Trophoblast cell (in vitro differentiated cells and primary cell): ENCODE data around the gene ZNF407.

Source experiments
- DNase-seq, 2 donors: peaks; one replicate each; pipeline ENCODE4 v3.0.0-alpha.2; 2016
- H2AFZ ChIP-seq: 2 replicates; pipeline ENCODE4 v1.6.1; 2013; ENCODE audit warnings: low read length, moderate library complexity, mild to moderate bottlenecking; ENCODE audit not compliant: insufficient read depth, poor library complexity
- H2AK5ac ChIP-seq: 2 replicates; pipeline ENCODE4 v1.6.1; 2013; ENCODE audit warnings: mild to moderate bottlenecking, low read length
- H2BK120ac ChIP-seq: 2 replicates; pipeline ENCODE4 v1.6.1; 2013; ENCODE audit warnings: low read length, mild to moderate bottlenecking, moderate library complexity; ENCODE audit not compliant: insufficient read depth, poor library complexity
- H2BK12ac ChIP-seq: 2 replicates; pipeline ENCODE4 v1.6.1; 2013; ENCODE audit warnings: mild to moderate bottlenecking, low read length, moderate library complexity
- H2BK5ac ChIP-seq: 2 replicates; pipeline ENCODE4 v1.6.1; 2013; ENCODE audit warnings: low read length, low read depth, moderate library complexity, mild to moderate bottlenecking; ENCODE audit not compliant: poor library complexity
- H3K14ac ChIP-seq: 2 replicates; pipeline ENCODE4 v1.6.1; 2013; ENCODE audit warnings: mild to moderate bottlenecking, low read length
- H3K18ac ChIP-seq: 2 replicates; pipeline ENCODE4 v1.6.1; 2013; ENCODE audit warnings: mild to moderate bottlenecking, low read length
- H3K23ac ChIP-seq: 2 replicates; pipeline ENCODE4 v1.6.1; 2013; ENCODE audit warnings: low read length
- H3K27ac ChIP-seq: 2 replicates; pipeline ENCODE4 v1.5.1; 2013; ENCODE audit warnings: low read depth, mild to moderate bottlenecking, inconsistent platforms, low read length, moderate library complexity
- H3K27me3 ChIP-seq: 2 replicates; pipeline ENCODE4 v1.6.1; 2013; ENCODE audit warnings: inconsistent platforms, mild to moderate bottlenecking, low read length, moderate library complexity; ENCODE audit not compliant: insufficient read depth
- H3K36me3 ChIP-seq, 2 experiments: 1 replicate in 1 of 2; 2 replicates in 1 of 2; pipeline ENCODE4 v1.6.1; 2013; ENCODE audit warnings: low read length in 2 of 2, mild to moderate bottlenecking in 2 of 2, moderate library complexity in 1 of 2; ENCODE audit not compliant: insufficient read depth in 2 of 2, control insufficient read depth in 1 of 2
- H3K4ac ChIP-seq: 2 replicates; pipeline ENCODE4 v1.6.1; 2013; ENCODE audit warnings: low read depth, mild to moderate bottlenecking, low read length, moderate library complexity
- H3K4me1 ChIP-seq, 2 experiments: 1 replicate in 1 of 2; 2 replicates in 1 of 2; pipeline ENCODE4 v1.6.1; 2013; ENCODE audit warnings: low read length in 2 of 2, mild to moderate bottlenecking in 2 of 2, moderate library complexity in 1 of 2; ENCODE audit not compliant: insufficient read depth in 2 of 2, control insufficient read depth in 1 of 2
- H3K4me2 ChIP-seq: 2 replicates; pipeline ENCODE4 v1.6.1; 2013; ENCODE audit warnings: inconsistent platforms, mild to moderate bottlenecking, low read length, moderate library complexity
- H3K4me3 ChIP-seq: 2 replicates; pipeline ENCODE4 v1.5.1; 2013; ENCODE audit warnings: mild to moderate bottlenecking, low read depth, low read length, inconsistent platforms
- H3K79me1 ChIP-seq: one replicate; pipeline ENCODE4 v1.6.1; 2013; ENCODE audit warnings: low read length
- H3K79me2 ChIP-seq: 2 replicates; pipeline ENCODE4 v1.6.1; 2013; ENCODE audit warnings: low read length, mild to moderate bottlenecking; ENCODE audit not compliant: control insufficient read depth, insufficient read depth, poor library complexity
- H3K9ac ChIP-seq: 2 replicates; pipeline ENCODE4 v1.6.1; 2013; ENCODE audit warnings: mild to moderate bottlenecking, low read length
- H3K9me3 ChIP-seq: 2 replicates; pipeline ENCODE4 v1.6.1; 2013; ENCODE audit warnings: low read depth, mild to moderate bottlenecking, control low read depth, inconsistent platforms, low read length; ENCODE audit not compliant: insufficient read depth
- H4K12ac ChIP-seq: 2 replicates; pipeline ENCODE4 v1.6.1; 2013; ENCODE audit warnings: low read depth, mild to moderate bottlenecking, low read length, moderate library complexity
- H4K8ac ChIP-seq: 2 replicates; pipeline ENCODE4 v1.6.1; 2013; ENCODE audit warnings: low read depth, mild to moderate bottlenecking, low read length, moderate library complexity
- H4K91ac ChIP-seq: one replicate; pipeline ENCODE4 v1.6.1; 2013; ENCODE audit warnings: low read depth, mild to moderate bottlenecking, low read length, moderate library complexity
- WGBS: extraction: QIAGEN DNeasy Blood & Tissue Kit; methylation state at CpG from one replicate; pipeline ENCODE4 v1.1.7; 2013; ENCODE audit warnings: missing lambda C conversion rate; ENCODE audit not compliant: insufficient read length, insufficient coverage; ENCODE audit errors: extremely low coverage; 5-methylcytosine and 5-hydroxymethylcytosine counted together

ZNF407 gene

GRCh38 chr18:74579496-74580065 is 18.1 kb upstream of the ZNF407 start:
- H3K18ac ChIP-seq = no peak overlapping the region
- DNase-seq = no peak
- no peak overlapping the region for H2AFZ ChIP-seq
- no peak overlapping the region for H3K9ac ChIP-seq
- no peak overlapping the region for H2BK5ac ChIP-seq
- no CpG with 5 or more reads among the region's 8 CpGs for WGBS
- no peak overlapping the region for H2AK5ac ChIP-seq
- peaks cover 8% of the 10 kb centered on the region in 2 experiments for H3K4me1 ChIP-seq
- no peak overlapping the region for H3K14ac ChIP-seq
- H4K91ac ChIP-seq = no peak overlapping the region
- H3K36me3 ChIP-seq = no peaks in the 10 kb centered on the region
- no peaks in the 10 kb centered on the region for H3K9me3 ChIP-seq
- H2BK120ac ChIP-seq = no peak overlapping the region
- no peak overlapping the region for H4K12ac ChIP-seq
- no peak overlapping the region for H3K4me3 ChIP-seq
- no peak overlapping the region for H3K4ac ChIP-seq
- H3K79me2 ChIP-seq = no peaks in the 10 kb centered on the region
- no peak overlapping the region for H4K8ac ChIP-seq
- H3K79me1 ChIP-seq = no peaks in the 10 kb centered on the region
- no peak overlapping the region for H3K4me2 ChIP-seq
- H3K27me3 ChIP-seq = no peaks in the 10 kb centered on the region
- H3K23ac ChIP-seq = no peak overlapping the region
- H2BK12ac ChIP-seq = no peak overlapping the region
- no peak overlapping the region for H3K27ac ChIP-seq

- H4K8ac ChIP-seq = no peak overlapping the region
- no peak overlapping the region for H3K23ac ChIP-seq
- H3K4me2 ChIP-seq = no peak overlapping the region
- H4K12ac ChIP-seq = no peak overlapping the region
- no peak overlapping the region for H3K4ac ChIP-seq
- no peak overlapping the region for H2BK120ac ChIP-seq
- no peak overlapping the region for H3K18ac ChIP-seq
- no peak overlapping the region for H2BK5ac ChIP-seq
- H3K27ac ChIP-seq = no peak overlapping the region
- H3K36me3 ChIP-seq = no peaks in the 10 kb centered on the region
- no peak overlapping the region for H3K4me3 ChIP-seq
- no peak for DNase-seq
- no peaks in the 10 kb centered on the region for H3K79me2 ChIP-seq
- peaks cover 8% of the 10 kb centered on the region in 2 experiments for H3K4me1 ChIP-seq
- H3K27me3 ChIP-seq = no peaks in the 10 kb centered on the region
- no peaks in the 10 kb centered on the region for H3K79me1 ChIP-seq
- H2AK5ac ChIP-seq = no peak overlapping the region
- WGBS = no CpG with 5 or more reads among the region's 6 CpGs
- no peak overlapping the region for H2AFZ ChIP-seq
- H4K91ac ChIP-seq = no peak overlapping the region
- H3K14ac ChIP-seq = no peak overlapping the region
- H3K9ac ChIP-seq = no peak overlapping the region
- H3K9me3 ChIP-seq = no peaks in the 10 kb centered on the region
- no peak overlapping the region for H2BK12ac ChIP-seq
Observed at GRCh38 chr18:74582642-74583041, 15.0 kb upstream of the ZNF407 start.

DNA sequence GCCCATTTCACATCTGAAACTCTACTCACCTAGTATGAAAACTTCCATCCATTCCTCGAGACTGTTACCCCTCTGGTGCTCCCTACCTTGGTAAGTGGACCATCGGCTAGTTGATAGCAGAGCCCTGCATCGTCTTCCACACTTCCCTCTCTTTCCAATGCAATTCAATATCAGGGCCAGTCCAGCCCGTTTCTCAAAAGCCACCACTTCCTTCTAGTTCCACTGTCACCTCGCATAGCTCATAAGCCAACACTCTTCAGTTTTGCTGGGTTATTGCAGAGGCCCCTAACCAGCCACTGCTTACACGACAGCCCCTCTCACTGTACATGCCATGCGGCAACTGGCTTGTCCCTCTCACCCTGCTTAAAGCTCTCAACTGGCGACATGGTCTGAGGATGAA is 10.2 kb upstream of the ZNF407 start:
- Histone ChIP-seq H3K27me3 (no peaks in the 10 kb centered on the region), H3K4me1 (no peaks in the 10 kb centered on the region), H3K36me3 (no peaks in the 10 kb centered on the region), H3K4me2 (no peak overlapping the region), H3K9me3 (no peaks in the 10 kb centered on the region), H3K79me2 (no peaks in the 10 kb centered on the region), H2BK12ac (no peak overlapping the region), H2AFZ (no peak overlapping the region), H2AK5ac (no peak overlapping the region), H3K4ac (no peak overlapping the region), H4K91ac (no peak overlapping the region), H4K12ac (no peak overlapping the region), H3K14ac (no peak overlapping the region), H3K27ac (no peak overlapping the region), H3K23ac (no peak overlapping the region), H2BK5ac (no peak overlapping the region), H3K9ac (no peak overlapping the region), H3K79me1 (no peaks in the 10 kb centered on the region), H2BK120ac (no peak overlapping the region), H3K4me3 (no peak overlapping the region), H4K8ac (no peak overlapping the region), H3K18ac (no peak overlapping the region)
- no peak for DNase-seq
- no CpG with 5 or more reads among the region's 8 CpGs for WGBS

DNA sequence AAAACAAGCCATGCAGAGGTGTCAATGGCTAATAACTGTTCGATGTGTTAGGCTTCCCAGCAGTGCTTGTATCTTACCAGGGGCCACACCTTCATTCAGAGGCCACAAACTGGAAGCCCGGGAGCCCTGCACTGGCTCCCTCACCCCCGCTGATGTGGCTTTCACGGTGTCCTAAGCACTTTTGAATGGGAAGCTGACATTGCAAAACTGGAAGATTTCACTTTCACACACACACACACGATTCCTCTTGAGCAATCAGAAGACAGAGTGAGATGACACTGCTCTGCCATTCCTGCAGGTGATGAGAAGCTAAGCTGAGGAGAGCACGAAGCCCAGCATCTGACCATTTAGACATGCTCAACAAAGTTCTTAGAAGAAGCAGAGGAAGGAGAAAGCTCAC is 8.6 kb upstream of the ZNF407 start:
- Histone ChIP-seq H3K4ac (no peak overlapping the region), H3K14ac (no peak overlapping the region), H3K79me2 (no peaks in the 10 kb centered on the region), H2BK5ac (no peak overlapping the region), H3K79me1 (no peaks in the 10 kb centered on the region), H3K4me2 (no peak overlapping the region), H4K91ac (no peak overlapping the region), H2BK120ac (no peak overlapping the region), H4K12ac (no peak overlapping the region), H3K36me3 (no peaks in the 10 kb centered on the region), H3K27ac (no peak overlapping the region), H4K8ac (no peak overlapping the region), H3K23ac (no peak overlapping the region), H2AK5ac (no peak overlapping the region), H3K9me3 (no peaks in the 10 kb centered on the region), H3K4me3 (no peak overlapping the region), H3K18ac (no peak overlapping the region), H3K9ac (no peak overlapping the region), H3K27me3 (no peaks in the 10 kb centered on the region), H2BK12ac (no peak overlapping the region), H3K4me1 (no peaks in the 10 kb centered on the region), H2AFZ (no peak overlapping the region)
- peak in 1 of 2 donors; percentile 17 for DNase-seq
- no CpG with 5 or more reads among the region's 6 CpGs for WGBS
